Aorta (tissue), 5 donors: ENCODE results near the gene SH3BGRL2. TPM values are rescaled to one million over a fixed set of nuclear protein-coding genes. Genes with fewer than 3 reads are reported as not detected.
"Not testable (repeated sequence)": the region's sequence is repeated elsewhere in the genome, so short reads cannot be mapped to it uniquely, and the experiment has no call there.

Source experiments
- ATAC-seq: fragments of 200-7000 bp; cut with Tn5 transposase; one replicate; pipeline ENCODE4 v1.9.1; 2022; ENCODE audit warnings: moderate library complexity; ENCODE audit not compliant: low FRiP score
- DNase-seq, 2 donors: peaks; one replicate each; pipeline ENCODE4 v3.0.0-alpha.2; 2020
- H3K27ac ChIP-seq, 2 donors: one replicate each; pipeline ENCODE4 v1.5.1; 2013; ENCODE audit warnings: low read length in 2 of 2, mild to moderate bottlenecking in 2 of 2, moderate library complexity in 2 of 2, control low read depth in 1 of 2, inconsistent platforms in 1 of 2, low read depth in 1 of 2
- H3K27me3 ChIP-seq, 2 donors: one replicate each; pipeline ENCODE4 v1.6.1; 2013; ENCODE audit warnings: control low read depth in 1 of 2, low read length in 1 of 2, mild to moderate bottlenecking in 1 of 2, moderate library complexity in 1 of 2; ENCODE audit not compliant: insufficient read depth in 2 of 2, control insufficient read depth in 1 of 2
- H3K36me3 ChIP-seq, 2 donors: one replicate each; pipeline ENCODE4 v1.6.1; 2013; ENCODE audit warnings: control low read depth in 1 of 2, low read length in 1 of 2, mild to moderate bottlenecking in 1 of 2; ENCODE audit not compliant: insufficient read depth in 2 of 2, control insufficient read depth in 1 of 2
- H3K4me1 ChIP-seq, 2 donors: one replicate each; pipeline ENCODE4 v1.6.1; 2013; ENCODE audit warnings: low read length in 2 of 2, control low read depth in 1 of 2, mild to moderate bottlenecking in 1 of 2, moderate library complexity in 1 of 2; ENCODE audit not compliant: insufficient read depth in 2 of 2, control insufficient read depth in 1 of 2
- H3K4me3 ChIP-seq, 2 donors: one replicate each; pipeline ENCODE4 v1.5.1; 2013; ENCODE audit warnings: low read length in 2 of 2, control low read depth in 1 of 2, mild to moderate bottlenecking in 1 of 2
- H3K9me3 ChIP-seq: one replicate; pipeline ENCODE4 v1.6.1; 2013; ENCODE audit warnings: mild to moderate bottlenecking, low read length; ENCODE audit not compliant: control insufficient read depth
- WGBS, 2 donors: extraction: QIAGEN DNeasy Blood & Tissue Kit; methylation state at CpG; one replicate each; pipeline ENCODE4 v1.1.7; 2013; 5-methylcytosine and 5-hydroxymethylcytosine counted together
- intact Hi-C, 2 donors: fragments of 100-400 bp; cut with DNase I; formaldehyde crosslinking; loops; one replicate each; pipeline versions ENCODE4 v1.14.2 to v1.15.0; 2022
- polyA plus RNA-seq, 2 donors: library from polyadenylated mRNA; stranded (reverse); fragments of 200-250 nt; gene quantifications; one replicate each; pipeline ENCODE4 v1.2.3, GENCODE V29; 2013
- total RNA-seq, 2 donors: library from RNA; stranded (reverse); fragmentation: NEBNext Ultra II Directional; extraction: Animal tissue kit (Norgen Biotek cat#: 25700); gene quantifications; one replicate each; pipeline ENCODE4 v1.2.1, GENCODE V29; 2021
- donor health status: healthy with polysubstance abuse.
- donor health status: Bipolar disorder and iron deficiency.
- donor health status: DM: no; HTN: no; CAD: no.
- donor health status: DM: no; HTN: no; CAD: no.
- donor health status: DM: yes; HTN: yes; CAD: no.

The SH3BGRL2 gene
- total and polyA plus RNA-seq, 4 donors = 1.8 to 23.7 (median 20.8) TPM

- 83 to 84% methylated on average over 4 of the region's 4 CpGs for WGBS, 2 donors
- no peak for ATAC-seq
- DNase-seq = no peak
- Histone ChIP-seq H3K36me3 (no peaks in the 10 kb centered on the region), H3K4me3 (no peak overlapping the region), H3K9me3 (no peaks in the 10 kb centered on the region), H3K27ac (no peak overlapping the region), H3K27me3 (no peaks in the 10 kb centered on the region), H3K4me1 (no peaks in the 10 kb centered on the region)
- intact Hi-C loops = loop anchor here in 1 of 2 donors (10.0 kb wide), 1 partner anchor 97 kb away; no protein-coding TSS in a partner anchor
Observed at GRCh38 chr6:79671600-79672266, 40.6 kb downstream of the SH3BGRL2 start.

- Histone ChIP-seq H3K4me3 (no peak overlapping the region), H3K36me3 (no peaks in the 10 kb centered on the region), H3K4me1 (peaks cover 0 to 2% of the 10 kb centered on the region in 2 donors), H3K27ac (no peak overlapping the region), H3K27me3 (no peaks in the 10 kb centered on the region), H3K9me3 (no peaks in the 10 kb centered on the region)
- ATAC-seq = no peak
- no peak for DNase-seq
- intact Hi-C loops = loop anchor here in 1 of 2 donors (10.0 kb wide), 1 partner anchor 98 kb away; no protein-coding TSS in a partner anchor
- WGBS, 2 donors = 25 to 36% methylated on average over 2 of the region's 2 CpGs
Observed at GRCh38 chr6:79672631-79673111, 41.5 kb downstream of the SH3BGRL2 start.

- H3K36me3 ChIP-seq = no peaks in the 10 kb centered on the region
- no peaks in the 10 kb centered on the region for H3K27me3 ChIP-seq
- H3K4me1 ChIP-seq = peaks cover 0 to 2% of the 10 kb centered on the region in 2 donors
- H3K4me3 ChIP-seq = no peak overlapping the region
- no peak overlapping the region for H3K27ac ChIP-seq
- 94 to 95% methylated on average over 3 of the region's 3 CpGs for WGBS, 2 donors
- intact Hi-C loops = loop anchor here in 1 of 2 donors (10.0 kb wide), 1 partner anchor 99 kb away; no protein-coding TSS in a partner anchor
- DNase-seq = no peak
- ATAC-seq = no peak
- no peaks in the 10 kb centered on the region for H3K9me3 ChIP-seq
Observed at GRCh38 chr6:79673947-79674346, 42.8 kb downstream of the SH3BGRL2 start.

GRCh38 chr6:79676785-79677736, 45.9 kb downstream of the SH3BGRL2 start:
- ATAC-seq (no peak), DNase-seq (no peak)
- Histone ChIP-seq H3K9me3 (no peaks in the 10 kb centered on the region), H3K27ac (no peak overlapping the region), H3K4me1 (peaks cover 0 to 2% of the 10 kb centered on the region in 2 donors), H3K27me3 (no peaks in the 10 kb centered on the region), H3K4me3 (no peak overlapping the region), H3K36me3 (no peaks in the 10 kb centered on the region)
- intact Hi-C loops = loop anchor here in 1 of 2 donors (10.0 kb wide), 1 partner anchor 102 kb away; no protein-coding TSS in a partner anchor
- WGBS, 2 donors = 79 to 85% methylated on average over 8 of the region's 8 CpGs

DNA sequence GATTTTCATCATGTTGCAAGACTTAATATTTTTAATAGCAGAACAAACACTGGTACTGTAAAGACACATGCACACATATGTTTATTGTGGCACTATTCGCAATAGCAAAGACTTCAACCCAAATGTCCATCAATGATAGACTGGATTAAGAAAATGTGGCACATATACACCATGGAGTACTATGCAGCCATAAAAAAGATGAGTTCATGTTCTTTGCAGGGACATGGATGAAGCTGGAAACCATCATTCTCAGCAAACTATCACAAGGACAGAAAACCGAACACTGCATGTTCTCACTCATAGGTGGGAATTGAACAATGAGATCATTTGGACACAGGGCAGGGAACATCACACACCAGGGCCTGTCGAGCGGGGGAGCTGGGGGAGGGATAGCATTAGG, 51.6 kb downstream of the SH3BGRL2 start:
- H3K27ac ChIP-seq, ATAC-seq, H3K9me3 ChIP-seq, DNase-seq, intact Hi-C loops, H3K27me3 ChIP-seq, H3K4me3 ChIP-seq, H3K4me1 ChIP-seq, H3K36me3 ChIP-seq: not testable (repeated sequence)
- WGBS, 2 donors = 72 to 96% methylated on average over 4 of the region's 4 CpGs

- intact Hi-C loops = no loop called here
- WGBS, 2 donors = 89 to 97% methylated on average over 1 of the region's 1 CpG
- ATAC-seq = no peak
Observed at GRCh38 chr6:79684876-79685275, 53.7 kb downstream of the SH3BGRL2 start.

GRCh38 chr6:79686707-79687309, 55.7 kb downstream of the SH3BGRL2 start:
- Histone ChIP-seq H3K36me3 (no peaks in the 10 kb centered on the region), H3K27ac (no peak overlapping the region), H3K9me3 (no peaks in the 10 kb centered on the region), H3K4me1 (no peaks in the 10 kb centered on the region), H3K4me3 (no peak overlapping the region), H3K27me3 (no peaks in the 10 kb centered on the region)
- no peak for DNase-seq
- 79 to 83% methylated on average over 3 of the region's 3 CpGs for WGBS, 2 donors
- ATAC-seq = no peak
- intact Hi-C loops = no loop called here

More at GRCh38 chr6:79684876-79685275, 53.7 kb downstream of the SH3BGRL2 start:
- H3K9me3 ChIP-seq = no peaks in the 10 kb centered on the region
- H3K36me3 ChIP-seq = no peaks in the 10 kb centered on the region
- no peaks in the 10 kb centered on the region for H3K4me1 ChIP-seq
- H3K4me3 ChIP-seq = no peak overlapping the region
- H3K27me3 ChIP-seq = no peaks in the 10 kb centered on the region
- H3K27ac ChIP-seq = no peak overlapping the region
- DNase-seq = no peak

- intact Hi-C loops = no loop called here
- no peak for ATAC-seq
- no peak for DNase-seq
- WGBS, 2 donors = 63 to 73% methylated on average over 1 of the region's 1 CpG
- Histone ChIP-seq H3K4me3 (no peak overlapping the region), H3K27ac (no peak overlapping the region), H3K4me1 (no peaks in the 10 kb centered on the region), H3K9me3 (no peaks in the 10 kb centered on the region), H3K27me3 (no peaks in the 10 kb centered on the region), H3K36me3 (no peaks in the 10 kb centered on the region)
Observed at GRCh38 chr6:79687759-79688158, 56.6 kb downstream of the SH3BGRL2 start.
